DMS114 treated with DMSO at 0.1 percent for 48 hours (cell line): ENCODE results near the gene PPP4R3B.

Experiments
- DNase-seq: peaks from one replicate; lab custom pipeline; 2025; ENCODE audit not compliant: unreplicated experiment; lab: John Stamatoyannopoulos, UW

Gene PPP4R3B

GRCh38 chr2:55519938-55520885, 97.2 kb downstream of the PPP4R3B start:
- no peak for DNase-seq

GRCh38 chr2:55518841-55519165, 98.6 kb downstream of the PPP4R3B start:
- DNase-seq = no peak

- DNase-seq = peak; percentile 64
These were observed 105.8 kb downstream of the PPP4R3B start for GRCh38 chr2:55511508-55512124.

GRCh38 chr2:55502590-55503141, 114.8 kb downstream of the PPP4R3B start:
- DNase-seq = no peak

GRCh38 chr2:55500025-55500424, 117.4 kb downstream of the PPP4R3B start:
- no peak for DNase-seq

GRCh38 chr2:55498582-55498981, 118.8 kb downstream of the PPP4R3B start:
- no peak for DNase-seq
